DND-41 (cell line): ENCODE results near the gene BORCS6.

Source experiments
- CTCF ChIP-seq: IDR thresholded peaks from 2 replicates; pipeline ENCODE4 v1.5.1; 2012; ENCODE audit warnings: borderline replicate concordance, low read length, moderate library complexity, mild to moderate bottlenecking; ENCODE audit not compliant: poor library complexity, severe bottlenecking; ENCODE audit errors: extremely low read depth
- EZH2 ChIP-seq: IDR thresholded peaks from 3 replicates; pipeline ENCODE4 v1.6.1; 2012; ENCODE audit warnings: borderline replicate concordance, low read depth, mild to moderate bottlenecking, moderate library complexity, low read length, inconsistent platforms; ENCODE audit not compliant: severe bottlenecking

GRCh38 chr17:8159459-8160223 lies 30.3 kb downstream of the BORCS6 start:
- TF ChIP-seq CTCF (no peak), EZH2 (no peak)
